AG09309 (cell line): ENCODE measurements around the gene MAZ.

Experiments used
- DNase-seq: peaks from one replicate; pipeline ENCODE4 v3.0.0-alpha.2; 2010; ENCODE audit warnings: low read depth
- H3K4me3 ChIP-seq: 2 replicates; pipeline ENCODE4 v1.5.1; 2011; ENCODE audit warnings: mild to moderate bottlenecking, low read depth, low read length, moderate library complexity; ENCODE audit not compliant: control insufficient read depth
- TF ChIP-seq, protein P1 (sequence below): IDR thresholded peaks from 2 replicates; pipeline ENCODE4 v1.5.1; 2011; ENCODE audit warnings: mild to moderate bottlenecking, low read depth, low read length, inconsistent platforms; ENCODE audit not compliant: insufficient read depth, control insufficient read depth; ENCODE audit errors: missing control alignments

Gene MAZ

DNA sequence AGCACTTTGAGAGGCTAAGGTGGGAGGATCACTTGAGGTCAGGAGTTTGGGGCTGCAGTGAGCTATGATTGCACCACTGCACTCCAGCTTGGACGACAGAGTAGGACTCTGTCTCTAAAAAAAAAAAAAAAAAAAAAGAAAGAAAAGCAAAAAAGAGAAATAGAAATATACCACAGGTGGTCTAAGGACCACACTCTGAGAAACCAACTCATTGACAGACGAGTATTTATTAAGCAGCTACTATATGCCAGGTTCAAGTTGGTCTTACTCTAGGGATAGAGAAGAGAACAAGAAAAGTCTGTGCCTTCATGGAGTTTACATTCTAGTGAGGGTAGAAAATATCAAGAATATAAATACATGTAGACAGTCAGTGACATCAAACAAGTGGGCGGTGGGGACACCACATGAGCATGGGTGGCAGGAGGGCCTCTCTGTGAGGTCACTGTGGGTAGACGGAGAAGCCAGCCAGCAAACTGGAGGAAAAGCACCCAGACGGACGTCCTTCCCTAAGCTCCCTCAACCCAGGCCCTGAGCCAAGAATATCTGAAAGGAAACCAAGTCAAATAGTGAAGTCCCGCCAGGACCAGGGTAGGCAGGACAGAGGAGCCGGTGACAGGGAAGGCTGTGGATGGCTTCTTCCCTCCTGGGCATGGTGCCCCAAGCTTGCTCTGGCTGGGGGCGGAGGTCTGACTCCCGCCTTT is 52.0 kb downstream of the MAZ start:
- TF ChIP-seq, protein P1, sequence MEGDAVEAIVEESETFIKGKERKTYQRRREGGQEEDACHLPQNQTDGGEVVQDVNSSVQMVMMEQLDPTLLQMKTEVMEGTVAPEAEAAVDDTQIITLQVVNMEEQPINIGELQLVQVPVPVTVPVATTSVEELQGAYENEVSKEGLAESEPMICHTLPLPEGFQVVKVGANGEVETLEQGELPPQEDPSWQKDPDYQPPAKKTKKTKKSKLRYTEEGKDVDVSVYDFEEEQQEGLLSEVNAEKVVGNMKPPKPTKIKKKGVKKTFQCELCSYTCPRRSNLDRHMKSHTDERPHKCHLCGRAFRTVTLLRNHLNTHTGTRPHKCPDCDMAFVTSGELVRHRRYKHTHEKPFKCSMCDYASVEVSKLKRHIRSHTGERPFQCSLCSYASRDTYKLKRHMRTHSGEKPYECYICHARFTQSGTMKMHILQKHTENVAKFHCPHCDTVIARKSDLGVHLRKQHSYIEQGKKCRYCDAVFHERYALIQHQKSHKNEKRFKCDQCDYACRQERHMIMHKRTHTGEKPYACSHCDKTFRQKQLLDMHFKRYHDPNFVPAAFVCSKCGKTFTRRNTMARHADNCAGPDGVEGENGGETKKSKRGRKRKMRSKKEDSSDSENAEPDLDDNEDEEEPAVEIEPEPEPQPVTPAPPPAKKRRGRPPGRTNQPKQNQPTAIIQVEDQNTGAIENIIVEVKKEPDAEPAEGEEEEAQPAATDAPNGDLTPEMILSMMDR = no peak
- DNase-seq = no peak
- no peak overlapping the region for H3K4me3 ChIP-seq

DNA sequence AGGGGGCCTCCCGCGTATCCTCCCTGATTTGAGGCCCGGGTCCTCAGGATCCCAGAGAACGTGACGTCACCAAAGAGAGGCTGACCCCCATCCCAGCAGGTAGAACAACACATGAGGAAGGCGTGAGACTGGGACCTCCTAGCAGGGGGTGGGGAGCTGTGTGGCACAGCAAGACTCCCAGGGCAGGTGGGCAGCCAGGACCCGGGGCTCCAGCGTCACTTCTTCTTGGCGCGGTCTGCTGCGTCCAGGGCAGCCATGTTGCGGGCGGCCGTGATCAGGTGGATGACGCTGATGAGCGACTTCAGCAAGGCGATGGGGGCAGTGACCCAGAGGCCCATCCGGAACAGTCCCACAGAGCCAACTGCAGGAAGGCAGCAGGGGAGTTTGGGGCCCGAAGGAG is 52.6 kb downstream of the MAZ start:
- TF ChIP-seq, protein P1 = no peak
- H3K4me3 ChIP-seq = no peak overlapping the region
- no peak for DNase-seq

DNA sequence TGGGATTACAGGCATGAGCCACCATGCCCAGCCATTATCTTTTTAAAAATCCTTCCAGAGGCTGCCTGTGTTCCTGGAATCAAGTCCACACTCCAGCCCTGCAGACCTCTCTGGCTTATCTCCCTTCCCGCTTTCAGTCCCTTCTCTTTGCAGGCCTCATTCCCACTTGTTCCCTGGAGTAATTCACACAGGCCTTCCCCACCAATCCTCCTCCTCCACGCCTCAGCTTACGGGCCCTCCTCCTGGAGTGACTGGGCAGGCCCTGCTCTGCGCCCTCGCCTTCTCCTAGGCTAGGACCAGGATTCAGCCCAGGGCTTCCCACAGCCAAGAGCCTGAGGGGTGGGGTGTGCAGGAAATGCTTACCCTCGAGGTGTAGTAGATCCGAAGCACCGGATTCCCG is 53.9 kb downstream of the MAZ start:
- H3K4me3 ChIP-seq = no peak overlapping the region
- no peak for DNase-seq
- TF ChIP-seq, protein P1 = no peak
